Measurements from ENCODE around the gene ANAPC7. TPM values are rescaled to one million over a fixed set of nuclear protein-coding genes. Genes with fewer than 3 reads are reported as not detected.
A peak's percentile ranks its signal among the peaks of the same experiment; 100 is the strongest.
"Not testable (repeated sequence)": the region's sequence is repeated elsewhere in the genome, so short reads cannot be mapped to it uniquely, and the experiment has no call there.

Gene ANAPC7
- total RNA-seq, 1 donor from 2014 or later: 98.9 TPM

DNA sequence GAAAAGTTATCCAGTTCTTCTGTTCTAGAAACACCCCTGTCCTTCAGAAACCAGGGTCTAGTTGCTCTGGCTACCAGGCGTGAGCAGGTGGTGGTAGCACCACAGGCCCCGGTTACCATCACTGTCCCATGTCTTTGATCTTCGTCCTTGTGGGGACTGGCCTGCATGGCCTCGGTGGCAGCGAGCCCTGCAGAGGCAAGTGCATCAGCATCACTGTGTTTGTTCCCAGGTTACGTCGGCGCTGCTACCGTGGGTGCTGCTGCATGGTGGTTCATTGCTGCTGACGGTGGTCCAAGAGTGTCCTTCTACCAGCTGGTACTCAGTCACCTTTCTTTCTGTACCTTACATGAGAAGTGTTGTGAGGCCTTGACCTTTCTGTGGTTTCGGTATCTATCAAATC lies 58.9 kb downstream of the ANAPC7 start:
- no peak for DNase-seq (ENCODE audit: low read depth, low spot score)
- Mint-ChIP-seq H3K4me1 (no peaks in the 10 kb centered on the region), H3K9me3 (no peaks in the 10 kb centered on the region), H3K27ac (ENCODE audit: unreplicated experiment) (no peak overlapping the region), H3K36me3 (ENCODE audit: low read depth) (peaks cover 50% of the 10 kb centered on the region), H3K4me3 (no peak overlapping the region), H3K27me3 (ENCODE audit: low read depth) (no peaks in the 10 kb centered on the region)
- TF ChIP-seq, protein P1, sequence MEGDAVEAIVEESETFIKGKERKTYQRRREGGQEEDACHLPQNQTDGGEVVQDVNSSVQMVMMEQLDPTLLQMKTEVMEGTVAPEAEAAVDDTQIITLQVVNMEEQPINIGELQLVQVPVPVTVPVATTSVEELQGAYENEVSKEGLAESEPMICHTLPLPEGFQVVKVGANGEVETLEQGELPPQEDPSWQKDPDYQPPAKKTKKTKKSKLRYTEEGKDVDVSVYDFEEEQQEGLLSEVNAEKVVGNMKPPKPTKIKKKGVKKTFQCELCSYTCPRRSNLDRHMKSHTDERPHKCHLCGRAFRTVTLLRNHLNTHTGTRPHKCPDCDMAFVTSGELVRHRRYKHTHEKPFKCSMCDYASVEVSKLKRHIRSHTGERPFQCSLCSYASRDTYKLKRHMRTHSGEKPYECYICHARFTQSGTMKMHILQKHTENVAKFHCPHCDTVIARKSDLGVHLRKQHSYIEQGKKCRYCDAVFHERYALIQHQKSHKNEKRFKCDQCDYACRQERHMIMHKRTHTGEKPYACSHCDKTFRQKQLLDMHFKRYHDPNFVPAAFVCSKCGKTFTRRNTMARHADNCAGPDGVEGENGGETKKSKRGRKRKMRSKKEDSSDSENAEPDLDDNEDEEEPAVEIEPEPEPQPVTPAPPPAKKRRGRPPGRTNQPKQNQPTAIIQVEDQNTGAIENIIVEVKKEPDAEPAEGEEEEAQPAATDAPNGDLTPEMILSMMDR (conservative IDR thresholded peaks at IDR 0.05): no peak

DNA sequence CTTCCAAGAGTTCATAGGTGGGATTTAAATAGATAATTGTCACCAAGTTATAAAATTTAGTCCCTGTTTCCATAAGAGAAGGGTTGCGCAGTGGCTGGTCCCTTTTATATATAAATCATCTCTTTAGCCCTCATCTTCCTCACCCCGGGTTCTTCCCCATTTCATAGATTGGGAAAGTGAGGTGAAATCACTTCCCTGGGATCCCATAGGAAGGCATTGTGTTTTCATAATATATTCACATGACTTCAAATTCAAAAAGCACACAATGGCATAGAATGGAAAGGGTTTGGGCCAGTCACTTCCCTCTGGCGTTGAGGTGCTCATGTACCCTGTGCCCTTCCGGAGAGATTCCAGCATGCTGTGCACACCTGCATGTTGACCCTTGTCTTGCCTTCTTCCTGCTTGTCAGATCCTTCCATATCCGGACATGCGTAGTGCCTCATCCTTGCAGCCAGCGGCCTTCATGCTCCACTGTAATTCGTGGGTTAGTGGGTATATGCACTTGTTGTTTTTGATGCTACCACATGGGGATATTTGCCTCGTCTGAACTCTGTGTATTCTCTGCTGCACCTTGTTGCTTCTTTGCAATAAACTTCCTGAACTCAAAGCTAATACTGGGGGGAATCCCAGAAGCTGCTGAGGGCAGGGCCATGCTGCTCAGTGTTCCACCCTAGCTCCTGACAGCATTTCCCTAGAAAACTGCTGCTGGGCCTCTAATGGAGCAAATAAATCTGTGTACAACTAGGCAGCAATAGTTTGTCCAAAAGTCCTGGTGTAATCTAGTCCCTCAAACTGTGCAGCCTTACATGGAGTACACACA lies 59.6 kb downstream of the ANAPC7 start:
- DNase-seq (ENCODE audit: low read depth, low spot score): no peak
- no peaks in the 10 kb centered on the region for H3K27me3 Mint-ChIP-seq (ENCODE audit: low read depth)

DNA sequence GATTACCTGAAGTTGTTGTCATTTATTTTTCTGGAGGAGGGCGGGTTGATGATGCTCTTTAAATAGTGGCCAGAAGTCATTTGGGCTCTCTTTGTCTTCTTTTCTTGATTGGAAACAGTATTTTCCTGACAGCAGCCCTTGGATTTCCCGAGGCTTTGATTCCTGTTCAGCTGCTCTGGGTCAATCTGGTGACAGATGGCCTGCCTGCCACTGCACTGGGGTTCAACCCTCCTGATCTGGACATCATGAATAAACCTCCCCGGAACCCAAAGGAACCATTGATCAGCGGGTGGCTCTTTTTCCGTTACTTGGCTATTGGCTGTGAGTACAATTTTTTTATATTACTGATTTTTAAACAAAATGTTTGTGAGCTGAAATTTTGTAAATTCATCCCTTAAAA lies 60.4 kb downstream of the ANAPC7 start:
- no peaks in the 10 kb centered on the region for H3K9me3 Mint-ChIP-seq
- DNase-seq (ENCODE audit: low read depth, low spot score): no peak
- no peak overlapping the region for H3K27ac Mint-ChIP-seq (ENCODE audit: unreplicated experiment)
- H3K4me3 Mint-ChIP-seq: no peak overlapping the region
- peaks cover 61% of the 10 kb centered on the region for H3K36me3 Mint-ChIP-seq (ENCODE audit: low read depth)
- H3K27me3 Mint-ChIP-seq (ENCODE audit: low read depth): no peaks in the 10 kb centered on the region
- H3K4me1 Mint-ChIP-seq: no peaks in the 10 kb centered on the region
- TF ChIP-seq, protein P1 (conservative IDR thresholded peaks at IDR 0.05): no peak

More for the DNA sequence above, 59.6 kb downstream of the ANAPC7 start:
- H3K27ac Mint-ChIP-seq (ENCODE audit: unreplicated experiment): no peak overlapping the region
- no peaks in the 10 kb centered on the region for H3K9me3 Mint-ChIP-seq
- TF ChIP-seq, protein P1 (conservative IDR thresholded peaks at IDR 0.05): no peak
- H3K4me3 Mint-ChIP-seq: no peak overlapping the region
- H3K4me1 Mint-ChIP-seq: no peaks in the 10 kb centered on the region
- H3K36me3 Mint-ChIP-seq (ENCODE audit: low read depth): peaks cover 56% of the 10 kb centered on the region

DNA sequence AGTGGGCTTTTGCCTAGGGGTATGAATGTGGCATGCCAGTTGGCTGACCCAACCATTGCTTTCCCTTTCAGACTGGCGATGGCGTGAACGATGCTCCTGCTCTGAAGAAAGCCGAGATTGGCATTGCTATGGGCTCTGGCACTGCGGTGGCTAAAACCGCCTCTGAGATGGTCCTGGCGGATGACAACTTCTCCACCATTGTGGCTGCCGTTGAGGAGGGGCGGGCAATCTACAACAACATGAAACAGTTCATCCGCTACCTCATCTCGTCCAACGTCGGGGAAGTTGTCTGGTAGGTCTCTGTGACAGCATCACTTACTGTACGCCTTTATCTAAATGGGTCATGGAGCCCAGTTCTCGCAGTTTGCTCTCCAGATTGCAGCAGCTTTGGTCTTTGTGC lies 61.4 kb downstream of the ANAPC7 start:
- Mint-ChIP-seq H3K4me3 (no peak overlapping the region), H3K36me3 (ENCODE audit: low read depth) (peaks cover 57% of the 10 kb centered on the region), H3K9me3 (no peaks in the 10 kb centered on the region), H3K4me1 (no peaks in the 10 kb centered on the region), H3K27ac (ENCODE audit: unreplicated experiment) (no peak overlapping the region), H3K27me3 (ENCODE audit: low read depth) (no peaks in the 10 kb centered on the region)
- TF ChIP-seq, protein P1 (conservative IDR thresholded peaks at IDR 0.05): no peak
- DNase-seq (ENCODE audit: low read depth, low spot score): no peak

DNA sequence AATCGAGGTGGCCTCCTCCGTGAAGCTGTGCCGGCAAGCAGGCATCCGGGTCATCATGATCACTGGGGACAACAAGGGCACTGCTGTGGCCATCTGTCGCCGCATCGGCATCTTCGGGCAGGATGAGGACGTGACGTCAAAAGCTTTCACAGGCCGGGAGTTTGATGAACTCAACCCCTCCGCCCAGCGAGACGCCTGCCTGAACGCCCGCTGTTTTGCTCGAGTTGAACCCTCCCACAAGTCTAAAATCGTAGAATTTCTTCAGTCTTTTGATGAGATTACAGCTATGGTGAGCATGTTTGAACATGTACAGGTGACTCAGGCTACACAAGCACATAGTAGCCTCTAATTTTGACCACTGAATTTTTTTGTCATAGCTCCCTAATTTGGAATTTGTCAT lies 62.8 kb downstream of the ANAPC7 start:
- peak overlapping the region; percentile 54 for H3K27ac Mint-ChIP-seq (ENCODE audit: unreplicated experiment)
- DNase-seq (ENCODE audit: low read depth, low spot score): no peak
- H3K4me3 Mint-ChIP-seq: no peak overlapping the region
- H3K4me1 Mint-ChIP-seq: no peaks in the 10 kb centered on the region
- H3K36me3 Mint-ChIP-seq (ENCODE audit: low read depth): peaks cover 54% of the 10 kb centered on the region
- no peaks in the 10 kb centered on the region for H3K27me3 Mint-ChIP-seq (ENCODE audit: low read depth)
- TF ChIP-seq, protein P1 (conservative IDR thresholded peaks at IDR 0.05): no peak
- no peaks in the 10 kb centered on the region for H3K9me3 Mint-ChIP-seq

DNA sequence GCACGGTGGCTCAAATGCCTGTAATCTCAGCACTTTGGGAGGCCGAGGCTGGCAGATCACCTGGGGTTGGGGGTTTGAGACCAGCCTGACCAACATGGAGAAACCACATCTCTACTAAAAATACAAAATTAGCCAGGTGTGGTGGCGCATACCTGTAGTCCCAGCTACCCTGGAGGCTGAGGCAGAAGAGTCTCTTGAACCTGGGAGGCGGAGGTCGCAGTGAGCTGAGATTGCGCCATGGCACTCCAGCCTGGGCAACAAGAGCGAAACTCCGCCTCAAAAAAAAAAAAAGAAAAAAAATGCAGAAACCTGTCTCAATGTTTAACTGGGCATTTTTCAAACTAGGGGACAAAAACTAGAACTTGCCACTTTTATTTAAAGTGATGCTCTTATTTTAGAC lies 63.2 kb downstream of the ANAPC7 start:
- H3K27me3 Mint-ChIP-seq (ENCODE audit: low read depth): not testable (repeated sequence)
- peaks cover 58% of the 10 kb centered on the region for H3K36me3 Mint-ChIP-seq (ENCODE audit: low read depth)

More for the DNA sequence above, 63.2 kb downstream of the ANAPC7 start:
- H3K4me3 Mint-ChIP-seq; DNase-seq (ENCODE audit: low read depth, low spot score); H3K27ac Mint-ChIP-seq (ENCODE audit: unreplicated experiment); H3K9me3 Mint-ChIP-seq; H3K4me1 Mint-ChIP-seq: not testable (repeated sequence)

Data from neural crest cell (in vitro differentiated cells).